Lung (tissue), 12 donors: ENCODE results near the gene ZNF462. TPM values are rescaled to one million over a fixed set of nuclear protein-coding genes. Genes with fewer than 3 reads are reported as not detected.
"Not testable (repeated sequence)": the region's sequence is repeated elsewhere in the genome, so short reads cannot be mapped to it uniquely, and the experiment has no call there.

Source experiments
- ATAC-seq: fragments of 200-7000 bp; cut with Tn5 transposase; one replicate; pipeline ENCODE4 v1.9.1; 2020; ENCODE audit warnings: moderate number of reproducible peaks; ENCODE audit not compliant: insufficient read depth, low FRiP score
- DNase-seq, 3 donors: peaks; one replicate each; pipeline ENCODE4 v3.0.0-alpha.2; 2013 to 2017
- H3K27ac ChIP-seq, 2 donors: one replicate each; pipeline ENCODE4 v1.5.1; 2013; ENCODE audit warnings: mild to moderate bottlenecking in 2 of 2, moderate library complexity in 2 of 2, control low read depth in 1 of 2, inconsistent platforms in 1 of 2, low read depth in 1 of 2, low read length in 1 of 2
- H3K27me3 ChIP-seq, 3 donors: one replicate each; pipeline ENCODE4 v1.5.1; 2013; ENCODE audit warnings: low read length in 2 of 3; ENCODE audit not compliant: control insufficient read depth in 3 of 3, insufficient read depth in 3 of 3
- H3K36me3 ChIP-seq, 4 donors: one replicate each; pipeline ENCODE4 v1.5.1; 2013; ENCODE audit warnings: low read length in 4 of 4, mild to moderate bottlenecking in 1 of 4, moderate library complexity in 1 of 4; ENCODE audit not compliant: control insufficient read depth in 4 of 4, insufficient read depth in 4 of 4
- H3K4me1 ChIP-seq, 5 donors: one replicate each; pipeline ENCODE4 v1.5.1; 2013; ENCODE audit warnings: low read length in 5 of 5, mild to moderate bottlenecking in 2 of 5, moderate library complexity in 1 of 5; ENCODE audit not compliant: control insufficient read depth in 5 of 5, insufficient read depth in 5 of 5
- H3K4me3 ChIP-seq: one replicate; pipeline ENCODE4 v1.5.1; 2013; ENCODE audit warnings: mild to moderate bottlenecking, control low read depth, moderate library complexity
- H3K9ac ChIP-seq, 2 donors: one replicate each; pipeline ENCODE4 v1.5.1; 2013; ENCODE audit warnings: low read length in 2 of 2, control low read depth in 1 of 2; ENCODE audit not compliant: insufficient read depth in 1 of 2
- H3K9me3 ChIP-seq, 4 donors: one replicate each; pipeline ENCODE4 v1.5.1; 2013; ENCODE audit warnings: low read length in 3 of 4, mild to moderate bottlenecking in 1 of 4, moderate library complexity in 1 of 4; ENCODE audit not compliant: control insufficient read depth in 4 of 4, insufficient read depth in 3 of 4
- WGBS, 2 donors: extraction: QIAGEN DNeasy Blood & Tissue Kit; methylation state at CpG; one replicate each; pipeline ENCODE4 v1.1.7; 2013; 5-methylcytosine and 5-hydroxymethylcytosine counted together
- polyA plus RNA-seq, 2 donors: library from polyadenylated mRNA; stranded (reverse); fragments of 200-250 nt; gene quantifications; one replicate each; pipeline ENCODE4 v1.2.1, GENCODE V29; 2013
- total RNA-seq, 2 donors: library from RNA; depleted of rRNA in 1 of 2; stranded (reverse); fragments of >200 nt in 1 of 2; gene quantifications; one replicate each; pipeline ENCODE4 v1.2.1, GENCODE V29; 2014 to 2021
- TF ChIP-seq, protein P1 (sequence below): IDR thresholded peaks from 2 replicates; pipeline ENCODE4 v1.5.1; 2012; ENCODE audit warnings: mild to moderate bottlenecking; ENCODE audit errors: control extremely low read depth, extremely low read depth
- donor health status: control.
- donor health status: control.
- donor health status: Bipolar disorder and iron deficiency.
- donor health status: healthy.
- donor health status: DM: yes; HTN: yes; CAD: no.

ZNF462 gene
- total and polyA plus RNA-seq, 4 donors: 2.0 to 37.7 (median 19.5) TPM

DNA sequence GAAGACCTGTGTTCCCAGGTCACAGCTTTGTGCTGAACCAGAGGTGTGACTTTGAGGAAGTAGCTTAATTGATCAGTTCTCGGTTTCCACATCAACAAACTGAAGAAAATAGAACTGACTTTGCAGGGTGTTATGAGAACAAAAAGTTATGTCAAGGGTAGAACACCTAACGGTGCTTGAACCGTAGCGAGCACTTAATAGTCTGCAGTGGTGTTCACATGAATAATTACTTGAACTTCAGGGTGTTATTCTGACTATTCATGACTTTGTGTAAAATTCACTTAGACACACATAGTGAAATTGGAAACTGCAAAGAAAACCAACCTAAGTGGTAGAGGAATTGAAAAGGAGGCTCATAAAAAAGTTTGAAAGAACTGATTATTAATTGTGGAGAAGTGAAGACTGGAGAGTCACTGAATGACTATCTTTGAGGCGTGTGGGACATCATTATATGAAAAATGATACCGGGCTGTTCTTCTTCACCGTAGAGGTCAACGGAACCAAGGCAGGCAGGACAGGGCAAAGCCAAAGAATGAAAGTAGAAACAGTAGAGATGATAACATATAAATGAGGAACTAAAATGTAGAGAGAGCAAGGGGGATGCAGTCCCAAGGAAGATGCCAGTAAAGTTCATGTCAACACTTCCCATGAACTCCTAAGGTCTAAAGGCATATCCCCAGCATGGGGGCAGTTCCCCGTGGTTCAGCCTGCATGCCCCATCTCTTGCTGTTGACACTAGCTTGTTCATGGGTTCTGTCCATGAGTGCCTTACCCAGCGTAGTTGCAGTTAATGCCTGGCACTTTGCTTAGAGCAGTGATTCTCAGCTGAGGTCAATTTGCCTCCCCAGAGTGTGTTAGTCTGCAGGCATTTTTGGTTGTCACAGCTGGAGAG, 118.7 kb downstream of the ZNF462 start:
- Histone ChIP-seq H3K9ac (no peak overlapping the region), H3K4me3 (no peak overlapping the region), H3K27me3 (no peaks in the 10 kb centered on the region), H3K9me3 (peaks cover 0 to 7% (median 0%) of the 10 kb centered on the region in 4 donors), H3K4me1 (no peaks in the 10 kb centered on the region), H3K27ac (no peak overlapping the region), H3K36me3 (peaks cover 19 to 41% (median 26%) of the 10 kb centered on the region in 4 donors)
- ATAC-seq (no peak), DNase-seq (no peak)
- TF ChIP-seq, protein P1, sequence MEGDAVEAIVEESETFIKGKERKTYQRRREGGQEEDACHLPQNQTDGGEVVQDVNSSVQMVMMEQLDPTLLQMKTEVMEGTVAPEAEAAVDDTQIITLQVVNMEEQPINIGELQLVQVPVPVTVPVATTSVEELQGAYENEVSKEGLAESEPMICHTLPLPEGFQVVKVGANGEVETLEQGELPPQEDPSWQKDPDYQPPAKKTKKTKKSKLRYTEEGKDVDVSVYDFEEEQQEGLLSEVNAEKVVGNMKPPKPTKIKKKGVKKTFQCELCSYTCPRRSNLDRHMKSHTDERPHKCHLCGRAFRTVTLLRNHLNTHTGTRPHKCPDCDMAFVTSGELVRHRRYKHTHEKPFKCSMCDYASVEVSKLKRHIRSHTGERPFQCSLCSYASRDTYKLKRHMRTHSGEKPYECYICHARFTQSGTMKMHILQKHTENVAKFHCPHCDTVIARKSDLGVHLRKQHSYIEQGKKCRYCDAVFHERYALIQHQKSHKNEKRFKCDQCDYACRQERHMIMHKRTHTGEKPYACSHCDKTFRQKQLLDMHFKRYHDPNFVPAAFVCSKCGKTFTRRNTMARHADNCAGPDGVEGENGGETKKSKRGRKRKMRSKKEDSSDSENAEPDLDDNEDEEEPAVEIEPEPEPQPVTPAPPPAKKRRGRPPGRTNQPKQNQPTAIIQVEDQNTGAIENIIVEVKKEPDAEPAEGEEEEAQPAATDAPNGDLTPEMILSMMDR: no peak
- 90% methylated on average over 10 of the region's 10 CpGs for WGBS, 2 donors

DNA sequence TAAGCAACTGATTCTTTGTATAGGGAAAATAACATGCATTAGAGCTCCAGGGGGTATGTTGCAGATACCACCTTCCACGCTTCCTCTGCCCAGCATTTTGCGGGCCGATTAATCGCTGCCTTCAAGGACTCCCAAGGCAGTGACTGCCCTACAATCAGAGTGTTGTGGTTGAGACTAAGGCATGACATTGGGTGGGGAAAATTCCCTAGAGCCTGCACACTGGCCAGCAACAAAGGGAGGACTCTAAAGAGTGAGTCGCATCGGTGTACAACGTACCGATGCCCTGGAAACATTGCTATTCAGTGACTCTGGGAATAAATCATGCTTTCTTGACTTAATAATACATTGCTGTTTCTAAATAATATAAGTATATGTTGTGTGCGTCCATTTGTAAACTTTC, 119.7 kb downstream of the ZNF462 start:
- Histone ChIP-seq H3K27me3 (no peaks in the 10 kb centered on the region), H3K9ac (no peak overlapping the region), H3K36me3 (peaks cover 15 to 32% (median 22%) of the 10 kb centered on the region in 4 donors), H3K4me3 (no peak overlapping the region), H3K27ac (no peak overlapping the region), H3K9me3 (peaks cover 0 to 4% (median 0%) of the 10 kb centered on the region in 4 donors), H3K4me1 (no peaks in the 10 kb centered on the region)
- 96 to 98% methylated on average over 9 of the region's 9 CpGs for WGBS, 2 donors
- TF ChIP-seq, protein P1: no peak
- ATAC-seq (no peak), DNase-seq (no peak)

DNA sequence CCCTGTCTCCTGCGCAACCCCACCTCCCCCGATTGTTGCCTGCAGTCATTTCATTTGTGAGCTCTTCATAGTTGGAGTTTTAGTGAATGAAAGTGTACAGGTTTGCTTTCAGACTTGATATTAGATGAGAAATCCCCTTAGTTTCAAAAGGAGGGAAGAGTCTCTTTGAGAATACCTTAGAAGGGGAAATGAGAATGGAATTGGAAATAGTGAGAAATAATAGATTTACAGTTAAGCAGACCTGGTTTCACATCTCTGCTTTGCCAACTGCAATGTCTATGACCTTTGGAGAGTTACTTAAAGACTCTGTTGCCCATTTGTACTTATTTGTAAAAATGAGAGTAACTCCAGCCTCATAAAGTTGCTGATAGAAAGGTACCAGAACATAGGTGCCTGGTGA, 120.4 kb downstream of the ZNF462 start:
- TF ChIP-seq, protein P1: no peak
- Histone ChIP-seq H3K27me3 (no peaks in the 10 kb centered on the region), H3K9me3 (peaks cover 0 to 4% (median 0%) of the 10 kb centered on the region in 4 donors), H3K36me3 (peaks cover 15 to 36% (median 24%) of the 10 kb centered on the region in 4 donors), H3K4me3 (no peak overlapping the region), H3K9ac (no peak overlapping the region), H3K4me1 (no peaks in the 10 kb centered on the region), H3K27ac (no peak overlapping the region)
- 94 to 100% methylated on average over 2 of the region's 2 CpGs for WGBS, 2 donors
- DNase-seq (no peak), ATAC-seq (no peak)

DNA sequence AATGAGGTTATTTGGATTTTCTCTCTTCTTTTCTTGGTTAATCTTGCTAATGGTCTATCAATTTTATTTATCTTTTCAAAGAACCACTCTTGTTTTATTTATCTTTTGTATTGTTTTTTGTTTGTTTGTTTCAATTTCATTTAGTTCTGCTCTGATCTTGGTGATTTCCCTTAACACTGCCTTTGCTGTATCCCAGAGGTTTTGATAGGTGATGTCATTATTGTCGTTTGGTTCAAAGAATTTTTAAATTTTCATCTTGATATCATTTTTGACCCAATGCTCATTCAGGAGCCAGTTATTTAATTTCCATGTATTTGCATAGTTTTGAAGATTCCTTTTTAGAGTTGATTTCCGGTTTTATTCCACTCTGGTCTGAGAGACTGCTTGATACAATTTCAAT, 126.9 kb downstream of the ZNF462 start:
- H3K36me3 ChIP-seq: peaks cover 2 to 45% (median 23%) of the 10 kb centered on the region in 4 donors
- H3K4me1 ChIP-seq, ATAC-seq, H3K27me3 ChIP-seq, H3K9ac ChIP-seq, H3K4me3 ChIP-seq, H3K9me3 ChIP-seq, DNase-seq, H3K27ac ChIP-seq: not testable (repeated sequence)
- WGBS, 2 donors: 96 to 98% methylated on average over 2 of the region's 2 CpGs
